Stimulated activated CD8-positive, alpha-beta memory T cell treated with anti-CD3 and anti-CD28 coated beads, Interleukin-12 subunit alpha, Interleukin-12 subunit beta, amount 100 ng/mL, for 4 hours (primary cell): Measurements from ENCODE around the gene TYSND1.
"Not testable (repeated sequence)": the region's sequence is repeated elsewhere in the genome, so short reads cannot be mapped to it uniquely, and the experiment has no call there.

ENCODE experiments used
- DNase-seq: peaks from one replicate; pipeline ENCODE4 v3.0.0-alpha.2; 2020; ENCODE audit warnings: low read depth

The TYSND1 gene, protein sequence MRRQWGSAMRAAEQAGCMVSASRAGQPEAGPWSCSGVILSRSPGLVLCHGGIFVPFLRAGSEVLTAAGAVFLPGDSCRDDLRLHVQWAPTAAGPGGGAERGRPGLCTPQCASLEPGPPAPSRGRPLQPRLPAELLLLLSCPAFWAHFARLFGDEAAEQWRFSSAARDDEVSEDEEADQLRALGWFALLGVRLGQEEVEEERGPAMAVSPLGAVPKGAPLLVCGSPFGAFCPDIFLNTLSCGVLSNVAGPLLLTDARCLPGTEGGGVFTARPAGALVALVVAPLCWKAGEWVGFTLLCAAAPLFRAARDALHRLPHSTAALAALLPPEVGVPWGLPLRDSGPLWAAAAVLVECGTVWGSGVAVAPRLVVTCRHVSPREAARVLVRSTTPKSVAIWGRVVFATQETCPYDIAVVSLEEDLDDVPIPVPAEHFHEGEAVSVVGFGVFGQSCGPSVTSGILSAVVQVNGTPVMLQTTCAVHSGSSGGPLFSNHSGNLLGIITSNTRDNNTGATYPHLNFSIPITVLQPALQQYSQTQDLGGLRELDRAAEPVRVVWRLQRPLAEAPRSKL

DNA sequence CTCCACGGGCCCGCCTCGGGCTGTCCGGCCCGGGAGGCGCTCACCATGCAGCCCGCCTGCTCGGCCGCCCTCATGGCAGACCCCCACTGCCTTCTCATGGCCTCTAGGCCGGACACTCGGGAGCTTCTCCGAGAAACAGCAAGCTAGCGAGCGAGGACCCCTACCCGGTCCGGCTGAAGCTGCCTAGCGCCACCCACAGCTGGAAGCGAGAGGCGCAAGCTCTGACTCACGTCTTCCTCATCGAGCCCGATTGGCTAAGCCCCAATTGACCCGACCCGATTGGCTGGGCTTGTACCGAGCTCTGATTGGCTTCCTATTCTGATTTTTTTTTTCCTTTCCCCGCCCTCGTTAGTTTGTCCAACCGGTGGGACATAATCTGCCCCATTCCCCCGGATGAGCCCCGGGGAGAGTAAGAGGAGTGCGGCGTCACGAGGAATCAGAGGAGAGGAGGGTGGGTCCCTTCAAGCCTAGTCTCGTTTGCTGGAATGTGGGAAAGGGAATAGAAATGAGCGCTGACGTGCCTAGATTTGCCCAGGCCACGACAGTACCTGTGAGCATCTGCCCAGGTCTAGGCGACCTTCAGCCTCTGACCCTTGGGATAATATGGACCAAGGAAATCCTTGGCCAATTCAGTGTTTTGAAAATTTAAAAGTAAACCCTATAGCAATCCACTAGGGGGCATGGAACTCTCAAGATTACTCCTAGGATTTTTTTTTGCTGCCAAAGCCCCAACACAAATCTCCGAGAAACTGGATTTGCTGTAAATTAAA is at the start of gene TYSND1:
TYSND1 (minus strand) TSS at position 212 of the 770 bp plus-strand sequence; CDS start at position 98, 114 bp downstream.
- DNase-seq: peak; percentile 84

GRCh38 chr10:70193391-70193844 is 46.9 kb upstream of the TYSND1 start:
- no peak for DNase-seq

DNA sequence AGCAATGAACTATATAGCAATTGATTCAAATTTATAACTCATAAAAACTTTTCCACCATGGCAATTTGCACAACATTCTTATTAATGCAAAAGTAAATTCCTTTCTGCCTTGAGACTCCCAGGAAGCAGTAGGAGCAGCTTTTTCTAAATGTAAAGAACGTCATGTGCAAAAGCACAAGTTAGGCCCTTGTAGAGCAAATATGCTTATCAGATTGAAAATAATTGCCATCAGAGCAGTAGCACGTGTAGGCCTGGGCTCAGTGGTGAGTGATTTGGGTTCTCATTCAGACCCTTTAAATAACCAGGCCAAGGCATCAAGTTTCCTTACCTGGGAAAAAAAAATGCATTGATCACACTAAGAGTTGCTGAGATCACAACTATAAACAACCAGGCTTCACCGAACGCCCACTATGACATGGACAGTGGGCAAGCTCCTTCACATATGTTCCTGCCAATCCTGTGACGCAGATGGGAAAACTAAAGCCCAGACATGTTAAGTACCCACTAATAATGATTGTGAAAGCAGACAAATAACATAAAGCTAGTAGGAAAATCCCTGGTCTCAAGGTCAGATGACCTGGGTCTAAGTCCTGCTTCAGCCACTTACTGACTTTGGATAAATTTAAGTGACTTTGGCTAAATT is 45.9 kb upstream of the TYSND1 start:
- no peak for DNase-seq

- DNase-seq: no peak
These were observed 45.4 kb upstream of the TYSND1 start for GRCh38 chr10:70191972-70192305.

DNA sequence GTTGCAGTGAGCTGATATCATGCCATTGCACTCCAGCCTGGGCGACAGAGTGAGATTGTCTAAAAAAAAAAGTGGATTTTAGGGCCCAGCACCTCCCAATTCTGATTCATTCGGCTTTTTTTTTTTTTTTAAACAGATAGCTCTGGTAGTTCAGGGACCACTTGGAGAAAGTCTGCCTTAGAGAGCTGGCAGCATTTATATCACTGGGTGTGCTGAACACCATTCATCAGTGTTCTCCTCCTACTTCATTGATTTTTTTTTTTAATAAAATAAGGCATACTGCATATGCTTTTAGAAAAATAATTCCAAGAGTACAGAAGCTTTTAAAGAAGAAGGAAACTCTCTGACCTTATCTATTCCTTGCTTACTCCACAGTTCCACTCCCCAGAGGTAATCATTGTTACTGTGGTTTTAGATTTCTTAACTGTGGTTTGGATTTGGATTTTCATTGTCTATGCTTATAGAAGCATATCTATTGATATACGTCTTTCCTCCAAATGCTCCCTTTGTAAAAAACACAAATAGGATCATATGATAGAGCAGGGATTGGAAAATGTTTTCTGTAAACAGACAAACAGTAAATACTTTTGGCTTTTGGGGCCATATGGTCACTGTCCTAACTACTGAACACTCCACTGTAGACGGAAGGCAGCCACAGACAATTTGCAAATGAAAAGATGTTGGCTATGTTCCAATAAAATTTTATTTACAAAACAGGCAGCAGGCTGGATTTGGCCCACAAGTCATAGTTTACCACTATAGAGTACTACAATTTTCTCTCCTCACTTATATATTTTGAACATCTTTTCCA is 44.9 kb upstream of the TYSND1 start:
- DNase-seq: no peak

GRCh38 chr10:70190581-70190980 is 44.1 kb upstream of the TYSND1 start:
- no peak for DNase-seq

DNA sequence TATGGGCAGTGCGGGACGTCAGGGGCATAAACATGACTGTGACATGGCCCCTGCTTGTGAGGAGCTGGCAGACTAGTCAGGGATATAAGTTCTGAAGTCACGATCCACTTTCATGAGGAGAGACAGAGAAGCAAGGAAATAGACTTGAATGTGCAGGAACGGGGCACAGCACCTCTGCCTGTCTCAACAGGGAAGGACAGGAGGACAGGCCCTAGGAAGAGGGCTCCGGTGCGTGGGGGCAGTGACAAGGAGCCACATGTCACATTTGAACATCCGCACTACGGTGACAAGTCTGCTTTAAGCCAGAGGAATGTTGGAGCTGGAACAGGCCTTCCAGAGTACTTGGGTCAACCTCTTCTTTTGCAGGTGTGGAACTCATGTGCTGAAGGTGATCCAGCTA is 43.6 kb upstream of the TYSND1 start:
- no peak for DNase-seq

- DNase-seq: no peak
These were observed 42.3 kb upstream of the TYSND1 start for GRCh38 chr10:70188768-70189167.

DNA sequence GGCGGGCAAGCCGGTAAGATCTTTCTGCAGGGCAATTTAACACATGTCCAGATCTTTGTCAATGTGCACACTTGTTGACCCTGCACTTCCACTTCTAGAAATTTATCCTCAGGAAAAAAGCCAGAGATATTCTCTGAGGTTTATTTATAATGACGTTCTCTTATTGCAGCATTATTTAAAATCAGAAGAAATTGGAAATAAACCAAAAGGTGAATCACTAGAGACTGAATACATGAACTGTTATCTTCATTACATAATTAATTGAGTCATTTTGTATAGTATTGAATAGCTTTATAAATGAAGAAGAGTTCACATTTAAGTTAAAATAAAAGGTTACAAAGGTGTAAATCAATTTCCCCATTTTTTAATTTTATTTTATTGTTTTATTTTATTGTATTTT is 40.1 kb upstream of the TYSND1 start:
- DNase-seq: no peak

DNA sequence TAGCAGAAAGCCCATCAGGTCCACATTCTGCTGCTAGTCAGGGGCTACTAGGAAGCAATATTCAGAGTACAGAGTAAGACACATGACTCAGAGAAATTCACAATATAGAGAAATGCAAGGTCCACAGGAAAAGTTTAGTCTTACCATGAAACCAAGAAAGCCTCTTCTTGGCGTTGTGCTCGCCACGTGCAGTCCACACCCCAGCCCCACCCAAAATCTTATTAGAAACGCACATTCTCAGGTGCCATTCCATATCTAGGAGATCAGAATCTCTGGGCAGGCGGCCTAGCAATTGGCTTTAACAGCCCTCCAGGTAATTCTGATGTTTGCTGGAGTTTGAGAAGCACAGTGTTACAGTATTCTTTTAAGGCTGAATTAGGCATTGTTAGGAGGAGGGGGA is 39.6 kb upstream of the TYSND1 start:
- no peak for DNase-seq

- DNase-seq: no peak
These were observed 36.8 kb upstream of the TYSND1 start for GRCh38 chr10:70183304-70183703.

DNA sequence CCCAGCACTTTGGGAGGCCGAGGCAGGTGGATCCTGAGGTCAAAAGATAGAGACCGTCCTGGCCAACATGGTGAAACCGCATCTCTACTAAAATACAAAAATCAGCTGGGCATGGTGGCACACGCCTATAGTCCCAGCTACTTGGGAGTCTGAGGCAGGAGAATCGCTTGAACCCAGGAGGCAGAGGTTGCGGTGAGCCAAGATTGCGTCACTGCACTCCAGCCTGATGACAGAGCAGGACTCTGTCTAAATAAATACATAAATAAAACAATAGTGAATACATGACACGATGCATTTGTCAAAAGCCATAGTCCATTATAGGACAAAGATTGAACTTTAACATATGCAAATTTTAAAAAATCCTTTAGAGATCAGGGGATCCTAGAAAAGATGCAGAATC is 32.7 kb upstream of the TYSND1 start:
- DNase-seq: not testable (repeated sequence)

DNA sequence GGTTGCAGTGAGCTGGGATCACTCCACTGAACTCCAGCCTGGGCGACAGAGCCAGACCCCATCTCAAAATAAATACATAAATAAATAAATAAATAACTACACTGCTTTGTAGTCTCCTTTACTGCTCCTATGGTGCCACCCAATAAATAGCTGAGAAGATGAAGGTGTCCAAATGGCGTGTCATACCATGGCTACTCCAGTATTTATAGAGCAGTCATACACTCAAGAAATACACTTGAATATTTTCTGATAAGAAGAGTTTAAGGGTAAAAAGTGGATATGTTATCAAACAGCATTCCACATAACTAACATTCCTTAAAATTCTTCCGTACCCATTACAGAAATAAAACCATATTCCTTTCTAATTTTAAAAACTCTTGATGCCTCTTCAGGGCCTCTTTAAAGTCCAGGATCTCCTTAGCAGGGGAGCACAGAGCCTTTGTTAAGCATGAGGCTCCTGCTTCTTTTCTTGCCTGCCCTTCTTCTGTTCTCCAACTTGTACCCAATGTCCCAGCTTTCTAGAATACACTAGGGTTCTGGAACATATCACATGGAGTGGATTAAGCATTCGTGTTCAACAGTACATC is 31.7 kb upstream of the TYSND1 start:
- DNase-seq: no peak

GRCh38 chr10:70176441-70176840 is 29.9 kb upstream of the TYSND1 start:
- DNase-seq: no peak

DNA sequence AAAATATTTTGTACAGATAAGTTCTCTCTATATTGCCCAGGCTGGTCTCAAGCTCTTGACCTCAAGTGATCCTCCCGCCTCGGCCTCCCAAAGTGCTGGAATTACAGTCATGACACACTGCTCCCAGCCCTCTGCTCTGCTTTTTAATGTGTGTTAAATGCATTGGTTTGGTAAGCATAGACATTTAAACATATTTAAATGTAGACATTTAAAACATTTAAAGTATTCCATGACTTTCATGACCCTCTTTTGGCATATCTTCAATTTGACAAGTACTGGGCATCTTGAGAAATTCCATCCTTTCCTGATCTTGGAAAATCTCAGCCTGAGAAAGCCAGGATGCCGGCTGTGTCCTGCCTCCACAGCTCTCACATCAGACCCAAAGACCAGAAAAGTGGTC is 29.0 kb upstream of the TYSND1 start:
- DNase-seq: no peak

DNA sequence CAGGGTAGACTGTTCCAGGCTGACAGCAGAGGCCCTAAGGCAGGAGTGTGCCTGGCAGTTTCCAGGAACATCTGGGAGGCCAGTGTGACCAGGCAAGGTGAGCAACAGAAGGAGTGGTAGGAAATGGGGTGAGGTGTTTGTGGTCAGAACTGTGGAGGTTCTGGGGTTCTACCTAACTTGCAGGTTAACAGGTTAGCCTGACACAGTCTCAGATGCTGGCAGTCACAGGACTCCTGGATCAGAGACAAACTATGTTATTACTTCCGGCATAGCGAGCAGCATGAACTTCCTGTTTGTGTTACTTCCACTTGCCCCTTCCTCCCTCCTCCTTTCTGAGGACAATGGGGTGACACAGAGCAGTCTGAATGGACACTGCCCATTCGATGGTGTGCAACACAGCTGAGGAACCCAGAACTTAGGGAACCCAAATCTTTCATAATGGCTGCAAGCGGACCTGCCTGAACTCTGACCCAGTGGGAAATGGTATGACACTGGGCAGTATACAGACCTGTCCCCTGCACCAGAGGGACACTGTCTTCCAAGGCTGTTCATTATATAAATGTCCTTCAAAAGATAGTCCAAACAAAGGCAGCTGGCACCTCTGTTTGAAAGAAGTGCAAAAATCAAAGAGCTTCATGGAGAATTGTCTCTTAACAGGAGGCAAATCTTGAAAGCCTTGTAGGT is 27.7 kb upstream of the TYSND1 start:
- DNase-seq: no peak

- no peak for DNase-seq
These were observed 23.3 kb upstream of the TYSND1 start for GRCh38 chr10:70169649-70170364.

- no peak for DNase-seq
These were observed 22.5 kb upstream of the TYSND1 start for GRCh38 chr10:70169011-70169410.

- no peak for DNase-seq
These were observed 20.7 kb upstream of the TYSND1 start for GRCh38 chr10:70167246-70167645.

- no peak for DNase-seq
These were observed 19.9 kb upstream of the TYSND1 start for GRCh38 chr10:70166394-70166793.
